Neuronal stem cell (in vitro differentiated cells): ENCODE data around the gene KCNK5.

ENCODE experiments used
- DNase-seq: peaks from one replicate; pipeline ENCODE4 v3.0.0-alpha.2; 2013; ENCODE audit warnings: low spot score
- H2AFZ ChIP-seq: one replicate; pipeline ENCODE4 v1.6.1; 2013; ENCODE audit warnings: mild to moderate bottlenecking, low read length, inconsistent platforms
- H2AK5ac ChIP-seq: 2 replicates; pipeline ENCODE4 v1.6.1; 2013; ENCODE audit warnings: low read depth, mild to moderate bottlenecking, inconsistent platforms, low read length, moderate library complexity, mixed read lengths
- H2BK120ac ChIP-seq: 2 replicates; pipeline ENCODE4 v1.6.1; 2013; ENCODE audit warnings: low read depth, mild to moderate bottlenecking, inconsistent platforms, low read length, moderate library complexity, mixed read lengths
- H2BK12ac ChIP-seq: one replicate; pipeline ENCODE4 v1.6.1; 2013; ENCODE audit warnings: low read length, inconsistent platforms
- H2BK15ac ChIP-seq: 2 replicates; pipeline ENCODE4 v1.6.1; 2013; ENCODE audit warnings: mild to moderate bottlenecking, low read length, inconsistent platforms, mixed read lengths
- H2BK5ac ChIP-seq: one replicate; pipeline ENCODE4 v1.6.1; 2013; ENCODE audit warnings: inconsistent platforms, mild to moderate bottlenecking, low read length, moderate library complexity
- H3K14ac ChIP-seq: one replicate; pipeline ENCODE4 v1.6.1; 2013; ENCODE audit warnings: low read length, inconsistent platforms
- H3K18ac ChIP-seq: 2 replicates; pipeline ENCODE4 v1.6.1; 2013; ENCODE audit warnings: low read length, inconsistent platforms
- H3K23ac ChIP-seq: 2 replicates; pipeline ENCODE4 v1.6.1; 2013; ENCODE audit warnings: low read depth, mild to moderate bottlenecking, mixed read lengths, low read length, inconsistent platforms; ENCODE audit not compliant: poor library complexity
- H3K27ac ChIP-seq: replicated peaks from 3 replicates; pipeline ENCODE4 v1.5.1; 2013; ENCODE audit warnings: low read length, inconsistent platforms
- H3K27me3 ChIP-seq, 3 experiments: 2 replicates each; pipeline ENCODE4 v1.6.1; 2013; ENCODE audit warnings: low read length in 3 of 3, mild to moderate bottlenecking in 2 of 3, inconsistent platforms in 1 of 3, low read depth in 1 of 3, mixed read lengths in 1 of 3, moderate library complexity in 1 of 3; ENCODE audit not compliant: control insufficient read depth in 3 of 3, insufficient read depth in 3 of 3
- H3K36me3 ChIP-seq, 2 donors: replicated peaks in 1 of 2; 2 replicates each; pipeline ENCODE4 v1.6.1; 2013; ENCODE audit warnings: low read length in 2 of 2; ENCODE audit not compliant: control insufficient read depth in 2 of 2, insufficient read depth in 2 of 2
- H3K4ac ChIP-seq: 2 replicates; pipeline ENCODE4 v1.6.1; 2013; ENCODE audit warnings: inconsistent platforms, mild to moderate bottlenecking, low read length, moderate library complexity
- H3K4me1 ChIP-seq, 2 donors: 1 replicate in 1 of 2; 2 replicates in 1 of 2; pipeline ENCODE4 v1.6.1; 2013; ENCODE audit warnings: low read length in 2 of 2, low read depth in 1 of 2; ENCODE audit not compliant: control insufficient read depth in 2 of 2, insufficient read depth in 1 of 2
- H3K4me2 ChIP-seq: one replicate; pipeline ENCODE4 v1.6.1; 2013; ENCODE audit warnings: mild to moderate bottlenecking, low read length, inconsistent platforms; ENCODE audit not compliant: insufficient read depth, poor library complexity, severe bottlenecking
- H3K4me3 ChIP-seq, 2 donors: 2 replicates each; pipeline ENCODE4 v1.5.1; 2013; ENCODE audit warnings: low read length in 2 of 2, mild to moderate bottlenecking in 2 of 2, inconsistent platforms in 1 of 2, moderate library complexity in 1 of 2
- H3K79me1 ChIP-seq: one replicate; pipeline ENCODE4 v1.6.1; 2013; ENCODE audit warnings: low read depth, mild to moderate bottlenecking, inconsistent platforms, low read length, moderate library complexity
- H3K9ac ChIP-seq: one replicate; pipeline ENCODE4 v1.6.1; 2013; ENCODE audit warnings: mild to moderate bottlenecking, low read depth, low read length, inconsistent platforms; ENCODE audit not compliant: poor library complexity
- H3K9me3 ChIP-seq, 2 donors: replicated peaks in 1 of 2; 2 replicates each; pipeline versions ENCODE3 to v1.6.1; 2013; ENCODE audit warnings: low read length in 2 of 2, mild to moderate bottlenecking in 2 of 2, inconsistent platforms in 1 of 2, low read depth in 1 of 2, mixed read lengths in 1 of 2, moderate library complexity in 1 of 2; ENCODE audit not compliant: control insufficient read depth in 2 of 2, insufficient read depth in 1 of 2
- H4K8ac ChIP-seq: one replicate; pipeline ENCODE4 v1.6.1; 2013; ENCODE audit warnings: low read depth, mild to moderate bottlenecking, inconsistent platforms, low read length, moderate library complexity
- H4K91ac ChIP-seq: one replicate; pipeline ENCODE4 v1.6.1; 2013; ENCODE audit warnings: low read length, low read depth, mild to moderate bottlenecking, inconsistent platforms; ENCODE audit not compliant: poor library complexity
- WGBS, 2 donors: extraction: QIAGEN DNeasy Blood & Tissue Kit; methylation state at CpG; one replicate each; pipeline ENCODE4 v1.1.7; 2013; ENCODE audit warnings: missing lambda C conversion rate in 2 of 2, mixed read lengths in 1 of 2; ENCODE audit not compliant: insufficient read length in 2 of 2, insufficient replicate concordance in 1 of 2; ENCODE audit errors: extremely low coverage in 2 of 2; 5-methylcytosine and 5-hydroxymethylcytosine counted together

KCNK5 gene

GRCh38 chr6:39233333-39233732 is 4.1 kb upstream of the KCNK5 start:
- DNase-seq, result no peak
- Histone ChIP-seq H2BK12ac (no peak overlapping the region), H3K27ac (no peak overlapping the region), H2AK5ac (no peak overlapping the region), H3K18ac (no peak overlapping the region), H4K91ac (no peak overlapping the region), H3K9ac (no peak overlapping the region), H3K36me3 (no peaks in the 10 kb centered on the region), H2AFZ (no peak overlapping the region), H3K79me1 (no peaks in the 10 kb centered on the region), H3K4me1 (peaks cover 17 to 20% of the 10 kb centered on the region in 2 donors), H3K27me3 (peaks cover 0 to 3% (median 0%) of the 10 kb centered on the region in 3 experiments), H3K4ac (no peak overlapping the region), H2BK120ac (no peak overlapping the region), H3K4me2 (no peak overlapping the region), H2BK15ac (no peak overlapping the region), H4K8ac (no peak overlapping the region), H3K9me3 (peaks cover 0 to 3% of the 10 kb centered on the region in 2 donors), H3K14ac (no peak overlapping the region), H3K23ac (no peak overlapping the region), H3K4me3 (no peak overlapping the region), H2BK5ac (no peak overlapping the region)
- WGBS, 2 donors, result no CpG with 5 or more reads among the region's 8 CpGs

- Histone ChIP-seq H2BK12ac (peak overlapping the region; percentile 50), H2BK120ac (no peak overlapping the region), H3K79me1 (peaks cover 3% of the 10 kb centered on the region), H3K36me3 (no peaks in the 10 kb centered on the region), H3K4me1 (peaks cover 20 to 26% of the 10 kb centered on the region in 2 donors), H3K27ac (peak overlapping the region; percentile 82), H3K4me3 (peak overlapping the region in 1 of 2 donors; percentile 7), H4K91ac (peak overlapping the region; percentile 90), H2AFZ (peak overlapping the region; percentile 66), H3K4me2 (no peak overlapping the region), H3K9me3 (peaks cover 0 to 10% of the 10 kb centered on the region in 2 donors), H2AK5ac (peak overlapping the region; percentile 79), H3K18ac (peak overlapping the region; percentile 94), H2BK5ac (peak overlapping the region; percentile 66), H3K4ac (no peak overlapping the region), H3K14ac (no peak overlapping the region), H3K23ac (no peak overlapping the region), H2BK15ac (peak overlapping the region; percentile 95), H3K9ac (no peak overlapping the region), H4K8ac (no peak overlapping the region), H3K27me3 (peaks cover 0 to 10% (median 0%) of the 10 kb centered on the region in 3 experiments)
- DNase-seq, result no peak
- WGBS, 2 donors, result no CpG with 5 or more reads among the region's 7 CpGs
Observed at GRCh38 chr6:39231521-39232243, 2.4 kb upstream of the KCNK5 start.

- peak overlapping the region; percentile 95 for H2BK15ac ChIP-seq
Observed at GRCh38 chr6:39230654-39231035, 1.4 kb upstream of the KCNK5 start.

GRCh38 chr6:39228111-39228971 is 934 bp downstream of the KCNK5 start:
- H4K91ac ChIP-seq, result no peak overlapping the region
- no peak overlapping the region for H2AFZ ChIP-seq
- peak overlapping the region; percentile 88 for H3K9ac ChIP-seq
- peaks cover 0 to 10% of the 10 kb centered on the region in 2 donors for H3K9me3 ChIP-seq
- H3K4me1 ChIP-seq, result peaks cover 24 to 43% of the 10 kb centered on the region in 2 donors
- no peak overlapping the region for H3K27ac ChIP-seq
- peak overlapping the region; percentile 27 for H2BK120ac ChIP-seq
- H3K4me2 ChIP-seq, result peak overlapping the region; percentile 95
- H3K79me1 ChIP-seq, result peaks cover 3% of the 10 kb centered on the region
- peak overlapping the region; percentile 26 for H2BK15ac ChIP-seq
- DNase-seq, result no peak
- H2BK12ac ChIP-seq, result no peak overlapping the region
- WGBS, 2 donors, result no CpG with 5 or more reads among the region's 41 CpGs
- peak overlapping the region; percentile 98 for H3K18ac ChIP-seq
- peaks cover 0 to 10% (median 0%) of the 10 kb centered on the region in 3 experiments for H3K27me3 ChIP-seq
- peak overlapping the region; percentile 94 for H3K23ac ChIP-seq
- H4K8ac ChIP-seq, result no peak overlapping the region
- H3K4ac ChIP-seq, result peak overlapping the region; percentile 17
- H3K36me3 ChIP-seq, result no peaks in the 10 kb centered on the region
- H3K14ac ChIP-seq, result peak overlapping the region; percentile 58
- peak overlapping the region in 1 of 2 donors; percentile 81 for H3K4me3 ChIP-seq
- H2AK5ac ChIP-seq, result peak overlapping the region; percentile 65
- peak overlapping the region; percentile 46 for H2BK5ac ChIP-seq

More at GRCh38 chr6:39230654-39231035, 1.4 kb upstream of the KCNK5 start:
- Histone ChIP-seq H3K4me2 (no peak overlapping the region), H2BK120ac (peak overlapping the region; percentile 61), H2BK5ac (peak overlapping the region; percentile 66), H3K79me1 (peaks cover 3% of the 10 kb centered on the region), H2AFZ (peak overlapping the region; percentile 66), H4K91ac (no peak overlapping the region), H2AK5ac (peak overlapping the region; percentile 79), H3K27me3 (peaks cover 0 to 10% (median 0%) of the 10 kb centered on the region in 3 experiments), H3K36me3 (no peaks in the 10 kb centered on the region), H2BK12ac (peak overlapping the region; percentile 51), H3K9me3 (peaks cover 0 to 10% of the 10 kb centered on the region in 2 donors), H3K4me3 (no peak overlapping the region), H3K18ac (peak overlapping the region; percentile 94), H4K8ac (no peak overlapping the region), H3K4me1 (peaks cover 20 to 33% of the 10 kb centered on the region in 2 donors), H3K9ac (no peak overlapping the region), H3K14ac (no peak overlapping the region), H3K27ac (no peak overlapping the region), H3K23ac (no peak overlapping the region), H3K4ac (no peak overlapping the region)
- DNase-seq, result no peak
- WGBS, 2 donors, result no CpG with 5 or more reads among the region's 3 CpGs
